GM18909 (cell line): Measurements from ENCODE around the gene NEAT1.
"Not testable (repeated sequence)": the region's sequence is repeated elsewhere in the genome, so short reads cannot be mapped to it uniquely, and the experiment has no call there.

Source experiments
- ATAC-seq: cut with Tn5 transposase; IDR thresholded peaks from one replicate; pipeline ENCODE4 v1.9.1; 2021; ENCODE audit warnings: mild to moderate bottlenecking; ENCODE audit not compliant: unreplicated experiment, poor library complexity

The NEAT1 gene

DNA sequence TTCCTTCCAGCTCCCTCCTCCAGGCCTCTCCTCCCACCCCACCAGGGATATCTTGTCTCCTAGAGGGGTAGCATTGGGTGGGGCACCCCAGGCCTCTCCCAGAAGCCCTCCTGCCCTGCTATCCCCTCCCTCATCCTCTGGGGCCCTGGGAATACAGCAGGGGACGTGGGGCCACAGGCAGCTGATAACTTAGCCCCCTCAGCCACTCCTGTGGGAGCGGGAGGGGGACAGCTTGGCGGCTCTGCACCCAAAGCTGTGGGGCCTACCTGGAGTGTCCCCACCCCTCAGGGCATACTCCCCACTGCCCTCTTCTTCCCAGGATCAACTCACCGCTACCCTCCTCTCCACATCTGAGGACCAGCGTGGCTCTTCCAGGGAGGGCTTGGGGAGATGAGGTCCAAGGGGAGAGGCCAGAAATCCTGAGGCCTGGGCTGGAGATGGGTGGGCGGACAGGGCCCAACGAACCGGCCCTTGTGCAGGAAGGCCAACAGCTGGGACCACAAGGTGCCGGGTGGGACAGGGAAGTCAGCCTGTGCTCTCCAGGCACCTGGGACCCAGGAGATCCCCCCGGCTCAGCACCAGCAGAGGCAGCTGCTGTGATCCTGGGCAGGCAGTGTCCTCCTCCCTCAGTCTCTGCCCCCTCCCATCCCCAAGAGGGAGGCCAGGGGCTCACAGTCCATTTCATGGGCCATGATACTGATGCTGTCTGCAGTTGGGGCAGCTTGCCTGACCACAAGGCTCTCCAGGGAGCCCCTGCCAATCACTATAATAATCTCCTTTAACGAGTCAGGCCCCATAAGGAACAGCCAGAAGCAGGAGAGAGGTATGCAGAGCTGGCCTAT, 23.2 kb downstream of the NEAT1 start:
- ATAC-seq, result no peak

DNA sequence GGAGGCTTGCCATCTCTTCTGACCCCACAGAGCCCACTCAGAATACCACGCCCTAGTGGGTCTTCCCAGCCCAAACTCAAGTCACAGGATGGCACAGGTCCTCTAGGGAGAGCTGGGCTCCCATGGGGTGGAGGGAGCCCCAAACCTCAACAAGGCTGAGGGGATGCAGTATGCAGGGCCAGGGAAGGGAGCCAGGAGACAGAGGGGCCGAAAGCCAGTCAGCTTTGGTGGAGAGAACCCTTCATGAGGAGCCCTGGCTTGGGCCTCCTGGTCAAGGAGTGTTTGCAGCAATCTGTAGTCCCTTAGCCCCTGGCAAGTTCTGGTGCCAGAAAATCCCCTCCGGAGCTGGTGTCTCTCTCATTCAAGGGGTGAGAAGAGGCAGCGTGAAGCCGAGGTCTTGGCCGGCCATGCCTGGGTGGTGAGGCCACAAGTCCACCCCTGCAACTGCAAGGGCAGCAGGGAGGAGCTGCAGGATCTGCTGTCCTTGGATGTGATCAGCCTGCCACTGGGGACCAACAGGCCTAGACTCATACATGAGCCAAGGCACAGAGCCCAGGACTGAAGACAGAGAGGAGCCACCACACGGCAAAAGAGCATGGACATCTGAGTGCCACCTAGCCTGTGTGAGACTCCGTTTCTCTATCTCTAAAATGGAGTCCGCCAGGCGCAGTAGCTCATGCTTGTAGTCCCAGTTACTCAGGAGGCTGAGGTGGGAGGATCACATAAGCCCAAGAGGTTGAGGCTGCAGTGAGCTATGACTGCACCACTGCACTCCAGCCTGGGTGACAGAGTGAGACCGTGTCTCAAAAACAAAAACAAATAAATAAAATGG, 24.1 kb downstream of the NEAT1 start:
- ATAC-seq, result no peak

DNA sequence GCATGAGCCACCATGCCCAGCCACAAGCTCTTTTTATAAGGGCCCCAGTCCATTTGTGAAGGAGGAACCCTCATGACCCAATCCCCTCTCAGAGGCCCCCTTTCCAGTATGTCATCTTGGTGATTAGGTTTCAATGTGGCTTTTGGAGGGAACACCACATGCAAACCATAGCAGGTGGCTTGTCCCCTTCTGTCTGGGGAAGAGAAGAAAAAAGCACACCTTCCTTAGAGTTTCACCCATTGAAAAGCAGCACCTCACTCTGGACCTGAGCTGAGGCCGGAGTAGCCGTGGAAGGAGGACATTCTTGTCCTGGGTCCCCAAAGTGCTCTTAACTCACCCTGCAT, 25.4 kb downstream of the NEAT1 start:
- ATAC-seq, result no peak

DNA sequence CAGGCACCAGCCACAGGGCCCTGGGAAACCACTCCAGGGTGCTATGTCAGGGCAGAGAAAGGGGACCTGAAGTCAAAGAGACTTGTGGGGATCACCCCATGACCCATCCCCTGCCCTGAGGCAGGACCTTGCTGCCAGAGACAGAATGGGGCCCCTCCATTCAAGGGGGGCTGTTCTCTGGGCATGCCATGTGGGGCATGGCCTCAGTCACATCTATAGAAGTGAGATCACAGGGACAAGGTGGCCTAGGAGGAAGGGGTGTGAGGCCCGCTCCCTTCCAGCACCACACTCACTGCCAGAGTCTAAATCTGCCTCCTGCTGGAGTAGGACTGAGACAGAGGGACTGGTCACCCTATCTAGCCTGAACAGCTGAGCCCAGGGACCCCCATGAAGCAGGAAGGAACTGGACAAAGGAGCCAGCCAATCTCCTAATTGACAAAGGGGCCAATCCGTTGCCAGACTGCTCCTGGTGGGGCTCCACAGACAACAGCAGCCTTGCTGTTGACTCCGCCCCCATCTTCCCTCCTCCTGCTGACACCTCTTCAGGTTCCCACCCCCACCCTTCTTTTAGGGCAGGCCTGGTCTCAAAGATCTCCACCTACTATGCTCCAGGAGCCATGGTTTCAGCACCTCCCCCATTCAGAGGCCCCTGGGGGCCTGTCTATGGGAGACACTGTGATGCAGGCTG, 26.0 kb downstream of the NEAT1 start:
- no peak for ATAC-seq

DNA sequence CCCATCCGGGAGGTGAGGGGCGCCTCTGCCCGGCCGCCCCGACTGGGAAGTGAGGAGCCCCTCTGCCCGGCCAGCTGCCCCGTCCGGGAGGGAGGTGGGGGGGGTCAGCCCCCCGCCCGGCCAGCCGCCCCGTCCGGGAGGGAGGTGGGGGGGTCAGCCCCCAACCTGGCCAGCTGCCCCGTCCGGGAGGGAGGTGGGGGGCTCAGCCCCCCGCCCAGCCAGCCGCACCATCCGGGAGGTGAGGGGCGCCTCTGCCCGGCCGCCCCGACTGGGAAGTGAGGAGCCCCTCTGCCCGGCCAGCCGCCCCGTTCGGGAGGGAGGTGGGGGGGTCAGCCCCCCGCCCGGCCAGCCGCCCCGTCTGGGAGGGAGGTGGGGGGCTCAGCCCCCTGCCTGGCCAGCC, 28.7 kb downstream of the NEAT1 start:
- not testable (repeated sequence) for ATAC-seq

DNA sequence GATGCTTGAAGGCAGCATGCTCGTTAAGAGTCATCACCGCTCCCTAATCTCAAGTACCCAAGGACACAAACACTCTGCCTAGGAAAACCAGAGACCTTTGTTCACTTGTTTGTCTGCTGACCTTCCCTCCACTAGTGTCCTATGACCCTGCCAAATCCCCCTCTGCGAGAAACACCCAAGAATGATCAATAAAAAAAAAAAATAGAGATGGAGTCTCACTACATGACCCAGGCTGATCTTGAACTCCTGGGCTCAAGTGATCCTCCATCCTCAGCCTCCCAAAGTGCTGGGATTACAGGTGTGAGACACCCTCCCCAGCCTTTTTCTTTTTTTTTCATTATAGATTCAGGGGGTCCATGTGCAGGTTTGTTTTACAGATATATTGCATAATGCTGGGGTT, 29.7 kb downstream of the NEAT1 start:
- ATAC-seq, result not testable (repeated sequence)

DNA sequence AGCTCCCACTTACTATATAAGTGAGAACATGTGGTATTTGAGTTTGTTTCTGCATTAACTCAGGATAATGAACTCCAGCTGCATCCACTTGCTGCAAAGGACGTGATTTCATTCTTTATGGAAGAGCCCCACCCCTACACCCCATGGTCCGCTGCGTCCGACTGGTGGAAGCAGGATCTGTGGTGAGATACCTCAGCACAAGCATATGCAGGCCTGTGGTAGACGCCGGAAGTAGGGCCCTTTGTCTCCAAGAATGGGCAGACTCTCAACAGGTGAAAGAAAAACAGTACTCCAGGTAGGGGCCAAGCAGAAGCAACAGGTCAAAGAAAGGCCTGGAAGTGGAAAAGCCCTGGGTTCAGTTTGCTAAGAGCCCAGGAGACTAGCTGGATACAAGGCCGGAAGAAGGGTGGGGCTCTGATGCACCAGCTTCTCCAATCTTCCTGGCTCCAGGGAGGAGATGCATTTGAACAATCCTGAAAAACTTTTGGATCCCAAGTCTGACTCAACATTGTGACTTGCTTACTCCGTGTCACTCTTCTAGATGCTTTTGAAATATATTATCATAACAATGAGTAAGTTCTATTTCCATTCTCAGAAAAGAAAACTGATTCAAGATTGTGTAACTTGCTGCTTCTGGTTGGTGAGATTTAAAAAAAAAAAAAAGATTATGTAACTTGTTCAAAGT, 30.4 kb downstream of the NEAT1 start:
- ATAC-seq, result no peak

DNA sequence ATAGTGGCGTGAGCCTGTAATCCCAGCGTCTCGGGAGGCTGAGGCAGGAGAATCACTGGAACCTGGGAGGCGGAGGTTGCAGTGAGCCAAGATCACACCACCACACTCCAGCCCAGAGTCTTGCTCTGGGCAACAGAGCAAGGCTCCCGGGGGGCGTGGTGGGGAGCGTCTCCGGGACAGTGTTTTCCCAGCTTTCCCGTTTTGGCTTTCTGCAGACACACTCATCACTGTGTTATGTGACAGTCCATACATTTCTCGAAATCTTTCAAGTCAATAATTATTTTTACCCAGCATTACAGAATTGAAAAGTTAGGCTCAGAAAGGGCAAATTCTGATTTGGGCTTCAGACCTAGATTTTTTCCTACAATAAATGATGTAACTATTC, 31.7 kb downstream of the NEAT1 start:
- no peak for ATAC-seq

DNA sequence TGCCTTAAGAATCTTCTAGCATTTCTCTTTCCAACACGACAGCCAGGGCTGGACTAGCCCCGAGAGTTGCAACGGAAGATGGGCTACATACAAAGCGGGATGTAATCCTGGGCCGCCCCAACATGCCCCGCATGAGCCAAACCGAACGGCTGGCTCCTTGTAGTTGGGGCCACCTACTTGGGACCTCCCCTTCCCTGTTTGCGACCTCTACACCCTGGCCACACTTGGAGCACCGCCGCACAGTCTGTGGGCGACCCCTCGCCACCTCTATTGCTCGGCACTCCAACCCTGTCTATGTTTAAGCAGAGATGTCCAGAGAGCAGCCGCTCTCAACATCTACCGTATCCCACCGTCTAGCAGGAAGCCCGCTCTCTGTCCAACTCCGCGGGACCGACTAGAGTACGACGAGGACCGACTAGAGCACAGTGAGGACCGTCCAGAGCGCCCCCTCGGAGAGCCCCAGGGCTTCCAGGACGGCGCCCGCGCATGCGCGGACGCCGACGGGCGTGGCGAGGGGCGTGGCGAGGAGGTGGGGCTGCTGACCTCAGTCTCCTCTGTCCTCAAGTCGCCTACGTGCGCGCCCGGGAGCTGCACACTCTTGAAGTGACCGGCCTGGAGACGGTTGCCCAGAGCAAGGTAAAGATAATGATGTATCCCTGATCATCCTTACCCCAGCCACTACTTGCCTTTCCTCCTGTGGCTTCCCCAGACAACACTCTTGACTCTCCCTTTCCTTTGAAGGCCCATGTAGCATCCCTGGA, 32.3 kb downstream of the NEAT1 start:
- peak; percentile 89 for ATAC-seq

DNA sequence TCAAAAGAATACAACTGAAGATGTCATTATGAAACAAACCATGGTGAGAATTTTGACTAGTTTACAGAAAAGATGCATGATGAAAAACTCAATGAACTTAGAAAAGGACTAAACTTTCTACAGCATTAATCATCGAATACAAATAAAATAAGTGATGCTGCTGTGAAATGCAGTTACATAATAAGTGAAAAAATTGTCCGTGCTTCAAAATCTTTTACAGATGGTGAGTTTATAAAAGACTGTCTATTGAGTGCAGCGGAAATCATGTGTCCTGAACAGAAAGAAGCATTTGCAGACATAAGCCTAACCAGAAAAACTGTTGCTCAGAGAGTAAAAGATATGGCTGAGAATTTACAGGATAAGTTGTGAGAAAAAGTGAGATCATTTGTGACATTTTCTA, 33.8 kb downstream of the NEAT1 start:
- no peak for ATAC-seq

DNA sequence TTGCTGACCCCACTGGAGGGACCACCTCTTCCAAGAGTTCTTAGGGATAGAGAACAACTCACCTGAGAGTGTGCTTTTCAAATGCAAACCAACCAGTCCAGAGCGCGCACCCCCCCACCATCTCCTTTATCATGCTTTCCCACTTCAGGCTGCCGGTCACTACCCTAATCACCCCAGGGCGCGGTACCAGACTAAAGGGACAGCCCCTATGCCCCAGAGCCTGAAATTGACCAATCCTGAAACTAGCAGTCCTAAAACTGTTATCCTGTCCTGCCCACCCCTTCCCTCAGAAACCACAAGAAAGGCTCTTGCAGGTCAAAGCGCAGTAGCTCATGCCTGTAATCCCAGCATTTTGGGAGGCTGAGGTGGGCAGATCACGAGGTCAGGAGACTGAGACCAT, 37.0 kb downstream of the NEAT1 start:
- no peak for ATAC-seq

DNA sequence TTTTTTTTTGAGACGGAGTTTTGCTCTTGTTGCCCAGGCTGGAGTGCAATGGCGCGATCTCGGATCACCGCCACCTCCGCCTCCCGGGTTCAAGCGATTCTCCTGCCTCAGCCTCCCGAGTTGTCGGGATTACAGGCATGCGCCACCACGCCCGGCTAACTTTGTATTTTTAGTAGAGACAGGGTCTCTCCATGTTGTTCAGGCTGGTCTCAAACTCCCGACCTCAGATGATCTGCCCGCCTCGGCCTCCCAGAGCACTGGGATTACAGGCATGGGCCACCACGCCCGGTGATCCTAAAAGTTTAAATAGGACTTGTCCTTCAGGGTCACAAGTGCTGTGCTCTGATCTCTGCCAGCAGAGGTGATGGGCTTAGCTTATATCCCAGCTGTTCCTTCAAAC, 42.9 kb downstream of the NEAT1 start:
- ATAC-seq, result not testable (repeated sequence)

DNA sequence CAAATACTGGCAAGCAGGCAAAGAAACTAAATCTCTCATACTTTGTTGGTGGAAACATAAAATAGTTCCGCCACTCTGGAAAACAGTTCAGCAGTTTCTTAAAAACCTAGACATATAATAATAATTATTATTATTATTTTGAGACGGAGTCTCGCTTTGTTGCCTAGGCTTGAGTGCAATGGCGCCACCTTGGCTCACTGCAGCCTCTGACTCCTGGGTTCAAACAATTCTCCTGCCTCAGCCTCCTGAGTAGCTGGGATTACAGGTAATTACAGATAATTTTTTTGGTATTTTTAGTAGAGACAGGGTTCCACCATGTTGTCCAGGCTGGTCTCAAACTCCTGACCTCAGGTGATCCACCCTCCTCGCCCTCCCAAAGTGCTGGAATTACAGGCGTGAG, 44.7 kb downstream of the NEAT1 start:
- not testable (repeated sequence) for ATAC-seq

DNA sequence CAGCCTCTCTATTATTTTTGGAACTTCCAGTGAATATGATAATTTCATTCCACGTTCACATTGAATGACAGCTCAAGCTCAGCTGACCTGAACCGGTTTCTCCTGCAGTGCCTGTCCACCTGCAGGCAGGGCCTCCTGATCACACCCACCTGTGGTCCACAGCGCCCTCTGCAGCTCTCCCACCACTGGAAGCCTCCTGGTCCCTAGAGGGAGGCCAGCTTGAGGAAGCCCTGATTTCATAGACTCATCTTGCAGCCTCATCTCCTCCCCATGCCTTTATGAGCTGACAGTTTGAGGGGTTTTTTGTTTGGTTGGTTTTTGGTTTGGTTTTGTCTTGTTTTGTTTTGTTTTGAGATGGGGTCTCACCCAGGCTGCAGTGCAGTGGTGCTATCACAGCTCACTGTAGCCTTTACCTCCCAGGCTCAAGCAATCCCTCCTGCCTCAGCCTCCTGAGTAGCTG, 46.3 kb downstream of the NEAT1 start:
- no peak for ATAC-seq

DNA sequence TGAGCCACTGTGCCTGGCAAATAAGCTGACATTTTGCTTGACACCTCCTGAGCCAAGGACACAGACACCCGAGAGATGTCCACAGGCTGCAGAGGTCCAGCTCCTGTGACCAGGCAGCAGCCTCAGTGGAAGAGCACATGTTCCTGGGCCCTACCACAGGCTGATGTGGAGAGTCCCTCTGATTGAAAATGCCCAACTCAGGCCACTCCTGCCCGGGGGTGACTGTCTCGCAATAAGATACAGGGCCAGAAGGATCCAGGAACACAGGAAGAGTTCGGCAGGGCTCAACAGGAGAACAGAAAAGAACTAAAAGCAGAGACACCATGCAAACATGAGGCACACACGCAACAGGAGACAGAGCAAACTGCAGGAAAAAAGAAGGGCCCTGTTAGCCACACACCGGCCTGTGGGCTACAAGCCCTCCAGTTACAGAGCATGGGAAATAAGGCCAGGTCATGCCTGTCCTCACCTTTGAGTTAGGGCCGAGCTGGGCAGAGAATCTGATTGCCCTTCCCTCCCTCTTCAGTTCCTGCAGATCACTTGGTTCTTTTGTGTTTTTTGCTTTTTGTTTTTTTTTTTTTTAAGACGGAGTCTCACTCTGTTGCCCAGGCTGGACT, 47.9 kb downstream of the NEAT1 start:
- ATAC-seq, result no peak

DNA sequence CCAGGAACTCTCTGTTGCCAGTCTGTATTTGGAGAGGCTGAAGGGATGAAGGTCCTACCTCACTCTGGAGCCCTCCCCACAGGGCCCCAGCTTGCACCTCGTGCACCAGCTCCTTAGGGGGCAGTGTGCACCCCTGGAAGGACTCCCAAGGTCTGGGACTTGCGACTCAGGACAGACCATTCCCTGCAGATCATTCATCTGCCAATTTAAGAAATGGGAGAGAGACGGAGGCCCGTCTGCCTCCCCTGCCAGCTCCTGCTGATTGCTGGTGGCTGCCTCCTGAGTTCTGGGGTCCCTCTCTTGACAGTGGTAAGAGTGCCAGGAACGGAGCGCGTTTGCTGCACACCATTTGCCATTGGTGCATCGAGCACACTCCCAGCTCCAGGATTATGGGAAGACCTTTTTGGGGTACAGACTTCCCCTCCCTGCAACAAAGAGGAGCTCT, 48.9 kb downstream of the NEAT1 start:
- no peak for ATAC-seq

DNA sequence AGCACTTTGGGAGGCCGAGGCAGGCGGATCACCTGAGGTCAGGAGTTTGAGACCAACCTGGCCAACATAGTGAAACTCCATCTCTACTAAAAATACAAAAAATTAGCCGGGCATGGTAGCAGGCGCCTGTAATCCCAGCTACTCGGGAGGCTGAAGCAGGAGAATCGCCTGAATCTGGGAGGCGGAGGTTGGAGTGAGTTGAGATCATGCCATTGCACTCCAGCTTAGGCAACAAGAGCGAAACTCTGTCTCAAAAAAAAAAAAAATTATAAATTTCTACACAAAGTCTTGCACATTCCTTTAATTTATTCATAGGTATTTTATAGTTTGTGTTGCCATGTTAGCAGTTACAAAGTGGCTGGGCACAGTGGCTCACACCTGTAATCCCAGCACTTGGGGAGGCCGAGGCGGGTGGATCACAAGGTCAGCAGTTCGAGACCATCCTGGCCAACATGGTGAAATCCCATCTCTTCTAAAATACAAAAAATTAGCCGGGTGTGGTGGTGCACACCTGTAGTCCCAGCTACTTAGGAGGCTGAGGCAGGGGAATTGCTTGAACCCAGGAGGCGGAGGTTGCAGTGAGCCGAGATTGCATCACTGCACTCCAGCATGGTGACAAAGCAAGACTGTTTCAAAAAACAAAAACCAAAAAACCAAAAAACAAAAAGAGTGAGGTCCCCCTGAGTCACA, 50.1 kb downstream of the NEAT1 start:
- ATAC-seq, result not testable (repeated sequence)

DNA sequence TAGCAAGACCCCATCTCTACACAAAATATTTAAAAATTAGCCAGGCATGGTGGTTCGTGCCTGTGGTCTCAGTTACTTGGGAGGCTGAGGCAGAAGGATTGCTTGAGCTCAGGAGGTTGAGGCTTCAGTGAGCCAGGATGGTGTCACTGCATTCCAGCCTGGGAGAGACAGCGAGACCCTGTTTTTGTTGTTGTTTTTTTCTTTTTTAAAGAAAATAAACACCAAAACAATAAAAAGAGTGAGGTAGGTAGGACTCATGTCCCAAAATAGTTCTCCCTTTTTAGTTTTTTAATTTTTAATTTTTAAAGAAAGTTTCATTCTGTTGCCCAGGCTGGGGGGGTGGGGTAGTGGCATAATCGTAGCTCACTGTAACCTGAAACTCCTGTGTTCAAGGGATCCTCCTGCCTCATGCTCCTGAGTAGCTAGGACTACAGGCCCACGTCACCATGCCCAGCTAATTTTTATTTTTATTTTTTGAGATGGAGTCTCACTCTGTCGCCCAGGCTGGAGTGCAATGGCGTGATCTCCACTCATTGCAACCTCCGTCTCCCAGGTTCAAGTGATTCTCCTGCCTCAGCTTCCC, 50.8 kb downstream of the NEAT1 start:
- no peak for ATAC-seq
